GM12878 (cell line): Measurements from ENCODE around the gene AFTPH. TPM values are rescaled to one million over a fixed set of nuclear protein-coding genes. Genes with fewer than 3 reads are reported as not detected.

Experiments used
- BACH1 ChIP-seq: fragments of 450-650 bp; IDR thresholded peaks from 2 replicates; pipeline ENCODE4 v1.6.1; 2017; ENCODE audit warnings: mild to moderate bottlenecking, borderline replicate concordance
- BMI1 ChIP-seq: fragments of 450-650 bp; IDR thresholded peaks from 2 replicates; pipeline ENCODE4 v1.6.1; 2016; ENCODE audit warnings: mild to moderate bottlenecking, moderate library complexity, borderline replicate concordance
- CHD4 ChIP-seq: fragments of 200-600 bp; sonication (generic); IDR thresholded peaks from 2 replicates; pipeline ENCODE4 v1.6.1; 2016; ENCODE audit warnings: mild to moderate bottlenecking
- CREM ChIP-seq: IDR thresholded peaks from 2 replicates; pipeline ENCODE4 v1.6.1; 2014; ENCODE audit warnings: antibody characterized with exemption, low read depth
- ELK1 ChIP-seq: IDR thresholded peaks from 2 replicates; pipeline ENCODE4 v1.6.1; 2012; ENCODE audit warnings: low read depth, low read length, improper control_type of control experiment
- EZH2 ChIP-seq: IDR thresholded peaks from 2 replicates; pipeline ENCODE4 v1.6.1; 2012; ENCODE audit warnings: low read depth, mild to moderate bottlenecking, control low read depth, inconsistent platforms, low read length, borderline replicate concordance; ENCODE audit not compliant: control insufficient read depth
- MAX ChIP-seq: IDR thresholded peaks from 2 replicates; pipeline ENCODE4 v1.6.1; 2012; ENCODE audit warnings: low read depth, low read length, improper control_type of control experiment
- RAD51 ChIP-seq: fragments of 450-650 bp; IDR thresholded peaks from 2 replicates; pipeline ENCODE4 v1.6.1; 2016; ENCODE audit warnings: moderate library complexity, mild to moderate bottlenecking, inconsistent platforms
- REST ChIP-seq: IDR thresholded peaks from 2 replicates; pipeline ENCODE4 v1.6.1; 2012; ENCODE audit warnings: mild to moderate bottlenecking, low read depth, low read length
- SMAD1 ChIP-seq: fragments of 450-650 bp; IDR thresholded peaks from 2 replicates; pipeline ENCODE4 v1.6.1; 2018; ENCODE audit warnings: mild to moderate bottlenecking, low read depth; ENCODE audit not compliant: partially characterized antibody
- SMAD5 ChIP-seq: IDR thresholded peaks from 2 replicates; pipeline ENCODE4 v1.6.1; 2016; ENCODE audit warnings: antibody characterized with exemption, low read depth
- SP1 ChIP-seq: IDR thresholded peaks from one replicate; pipeline ENCODE4 v1.6.1; 2011; ENCODE audit warnings: low read depth, low read length
- SRF ChIP-seq, 2 experiments: IDR thresholded peaks; 2 replicates each; pipeline ENCODE4 v1.6.1; 2011; ENCODE audit warnings: low read depth in 2 of 2, low read length in 2 of 2, mild to moderate bottlenecking in 1 of 2, moderate library complexity in 1 of 2
- ZBTB11 ChIP-seq: fragments of 450-650 bp; formaldehyde crosslinking; IDR thresholded peaks from 2 replicates; pipeline ENCODE4 v1.5.0; 2022; ENCODE audit warnings: mild to moderate bottlenecking, missing genetic modification characterization
- ZBTB4 ChIP-seq: fragments of 450-650 bp; formaldehyde crosslinking; IDR thresholded peaks from 2 replicates; pipeline ENCODE4 v1.4.0; 2022; ENCODE audit warnings: mild to moderate bottlenecking, moderate library complexity
- ZNF207 ChIP-seq: fragments of 450-650 bp; IDR thresholded peaks from 2 replicates; pipeline ENCODE4 v1.6.1; 2014; ENCODE audit warnings: antibody characterized with exemption, mild to moderate bottlenecking, borderline replicate concordance
- ZNF274 ChIP-seq: IDR thresholded peaks from one replicate; pipeline ENCODE4 v1.8.0; 2011; ENCODE audit not compliant: insufficient read length, insufficient read depth
- polyA plus RNA-seq, 11 experiments: library from polyadenylated mRNA; depleted of rRNA in 4 of 11; unstranded in 6 of 11; stranded (reverse) in 5 of 11; fragments of >200 nt; fragmentation: Nextera tagmentation in 4 of 11; fragmentation: Illumina TruSeq in 1 of 11; extraction: Ambion mirVana in 4 of 11; extraction: Trizol in 1 of 11; gene quantifications; 1 replicate in 1 of 11; 2 replicates in 10 of 11; pipeline versions ENCODE4 v1.2.1 to v1.2.3, GENCODE V29; 2011 to 2016; ENCODE audit warnings: inconsistent platforms in 2 of 11, missing spikeins in 2 of 11, low read depth in 1 of 11
- total RNA-seq, 4 experiments: library from RNA; depleted of rRNA in 3 of 4; stranded (reverse); fragments of >200 nt in 3 of 4; fragmentation: Illumina TruSeq in 1 of 4; extraction: Trizol in 1 of 4; gene quantifications; 2 replicates each; pipeline versions ENCODE4 v1.2.1 to v1.2.3, GENCODE V29; 2013 to 2021

Gene AFTPH
- total and polyA plus RNA-seq, 10 of the 15 experiments (the other 5 are each of a cell fraction or from before 2014, with no cell fraction given): 25.6 to 77.3 (median 39.5) TPM

- no peak for TF ChIP-seq ZBTB4 (CRISPR knock-in tag)
- 0 out of 2 replicates have a peak, but pooled peaks have one; percentile 42 for TF ChIP-seq MAX
- no peak for TF ChIP-seq CHD4
- no peak; the same call in 1 of the 2 replicates for TF ChIP-seq ZNF207
- TF ChIP-seq SRF (IDR thresholded peaks at IDR 0.05; ENCODE audit: low read depth in 2 of 2, low read length in 2 of 2): no peak; a peak in 1 of 4 replicates
- TF ChIP-seq ELK1: peak; percentile 93
- no peak for TF ChIP-seq ZNF274
- TF ChIP-seq ZBTB11 (CRISPR knock-in tag): no peak; the same call in 1 of the 2 replicates
- TF ChIP-seq EZH2: no peak
- TF ChIP-seq CREM: peak; percentile 98
- TF ChIP-seq SP1: no peak
- TF ChIP-seq BMI1: no peak
- no peak for TF ChIP-seq RAD51
- no peak for TF ChIP-seq REST
- TF ChIP-seq BACH1: no peak; the same call in 1 of the 2 replicates
- peak; percentile 48; the same call in 1 of the 2 replicates for TF ChIP-seq SMAD5
- TF ChIP-seq SMAD1: no peak
These were observed at the start of gene AFTPH (continued) for GRCh38 chr2:64523666-64524603.
